CD4-positive, alpha-beta T cell treated with Interleukin-17A for 4 hours (primary cell): ENCODE measurements around the gene SLC25A36.

ENCODE experiments used
- DNase-seq: peaks from one replicate; pipeline ENCODE4 v3.0.0-alpha.2; 2020; ENCODE audit warnings: mixed read lengths

Gene SLC25A36

GRCh38 chr3:140941434-140942220, at the start of gene SLC25A36:
SLC25A36 (plus strand) TSS chr3:140941836; CDS start chr3:140942055, 219 bp downstream.
- peak; percentile 96 for DNase-seq

- no peak for DNase-seq
These were observed 44.6 kb upstream of the SLC25A36 start for GRCh38 chr3:140896997-140897396.

- peak; percentile 7 for DNase-seq
These were observed 43.1 kb upstream of the SLC25A36 start for GRCh38 chr3:140898340-140899180.

- DNase-seq = no peak
These were observed 42.3 kb upstream of the SLC25A36 start for GRCh38 chr3:140899363-140899762.

GRCh38 chr3:140902791-140903190, 38.8 kb upstream of the SLC25A36 start:
- DNase-seq = no peak

- no peak for DNase-seq
These were observed 38.4 kb upstream of the SLC25A36 start for GRCh38 chr3:140903196-140903595.

GRCh38 chr3:140904521-140904920, 37.1 kb upstream of the SLC25A36 start:
- DNase-seq = no peak

GRCh38 chr3:140905559-140905958, 36.1 kb upstream of the SLC25A36 start:
- no peak for DNase-seq

- DNase-seq = no peak
These were observed 34.9 kb upstream of the SLC25A36 start for GRCh38 chr3:140906785-140907184.

GRCh38 chr3:140910860-140911259, 30.8 kb upstream of the SLC25A36 start:
- DNase-seq = no peak

- no peak for DNase-seq
These were observed 29.8 kb upstream of the SLC25A36 start for GRCh38 chr3:140911822-140912221.

- no peak for DNase-seq
These were observed 27.9 kb upstream of the SLC25A36 start for GRCh38 chr3:140913728-140914127.

GRCh38 chr3:140914384-140914945, 27.2 kb upstream of the SLC25A36 start:
- DNase-seq = no peak

- DNase-seq = no peak
These were observed 25.0 kb upstream of the SLC25A36 start for GRCh38 chr3:140916603-140917002.

- DNase-seq = no peak
These were observed 23.9 kb upstream of the SLC25A36 start for GRCh38 chr3:140917772-140918171.

GRCh38 chr3:140920029-140920428, 21.6 kb upstream of the SLC25A36 start:
- DNase-seq = no peak

GRCh38 chr3:140922634-140923033, 19.0 kb upstream of the SLC25A36 start:
- no peak for DNase-seq

GRCh38 chr3:140924097-140924873, 17.4 kb upstream of the SLC25A36 start:
- DNase-seq = no peak

GRCh38 chr3:140927279-140928069, 14.2 kb upstream of the SLC25A36 start:
- no peak for DNase-seq

GRCh38 chr3:140929446-140929845, 12.2 kb upstream of the SLC25A36 start:
- no peak for DNase-seq

GRCh38 chr3:140931016-140931454, 10.6 kb upstream of the SLC25A36 start:
- no peak for DNase-seq

- DNase-seq = no peak
These were observed 9.8 kb upstream of the SLC25A36 start for GRCh38 chr3:140931801-140932200.
